DLD1 (cell line): ENCODE results near the gene NREP.

Source experiments
- in situ Hi-C: cut with HindIII; loops from 2 replicates; pipeline ENCODE4 v1.10.0; 2017; ENCODE audit warnings: low sequenced_read_pairs

The NREP gene

DNA sequence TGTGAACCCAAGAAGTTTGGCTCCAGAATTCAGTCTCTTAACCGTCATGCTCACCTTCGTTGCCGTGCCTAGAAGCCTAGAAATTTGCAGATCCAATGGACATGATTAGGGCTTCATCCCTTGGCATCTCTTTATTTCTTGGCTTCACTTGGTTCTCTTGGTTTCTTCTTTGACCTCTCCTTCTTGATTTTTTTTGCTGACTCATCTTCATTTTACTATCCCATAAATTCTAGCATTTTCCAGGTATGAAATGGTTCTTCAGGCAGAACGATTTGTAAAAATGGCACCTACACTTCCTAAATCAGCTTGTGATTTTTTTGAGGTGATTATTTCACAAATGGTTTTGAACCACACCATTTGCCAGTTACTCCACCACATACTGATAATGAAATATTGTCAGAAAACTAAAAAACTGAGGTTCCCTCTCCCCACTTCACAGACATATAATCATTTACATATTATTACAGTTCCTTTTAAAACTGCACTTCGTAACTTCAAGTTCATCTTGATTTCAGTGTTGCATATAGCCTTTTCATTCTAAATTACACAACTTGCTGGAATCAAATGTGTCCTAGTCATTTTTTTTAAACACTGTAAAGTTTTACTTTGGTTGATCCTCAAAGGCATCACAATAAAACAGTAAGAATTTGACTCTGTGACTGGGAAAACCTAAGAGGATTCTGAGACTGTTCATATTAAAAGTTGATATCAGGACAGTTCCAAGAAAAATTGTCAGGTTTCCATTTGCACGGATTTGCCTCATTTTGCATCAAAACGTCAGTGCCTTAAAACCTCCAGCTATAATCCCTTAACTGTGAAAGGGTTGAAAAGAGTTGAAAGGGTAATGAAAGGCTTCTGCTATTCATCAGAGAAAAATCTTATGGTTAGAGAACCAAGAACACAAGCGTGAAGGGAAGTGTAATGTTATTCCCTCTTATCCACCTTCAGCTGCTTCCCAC lies 8.9 kb upstream of the NREP start:
- in situ Hi-C loops: no loop called here

DNA sequence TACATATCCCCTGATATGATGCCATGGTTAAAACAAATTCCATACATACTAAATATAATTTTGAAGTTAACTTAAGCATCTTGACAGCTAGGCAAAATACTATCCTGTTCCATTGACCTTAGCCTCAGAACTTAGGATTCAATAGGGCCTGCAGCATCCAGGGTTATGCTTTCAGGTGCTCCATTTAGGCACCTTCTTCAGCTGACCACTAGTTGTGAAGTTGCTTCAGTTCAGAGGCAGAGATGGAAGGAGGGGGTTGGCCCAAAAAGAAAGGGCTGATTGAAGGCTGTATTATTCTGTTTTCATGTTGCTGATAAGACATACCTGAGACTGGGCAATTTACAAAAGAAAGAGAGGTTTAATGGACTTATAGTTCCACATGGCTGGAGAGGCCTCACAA lies 7.0 kb upstream of the NREP start:
- in situ Hi-C loops: no loop called here

DNA sequence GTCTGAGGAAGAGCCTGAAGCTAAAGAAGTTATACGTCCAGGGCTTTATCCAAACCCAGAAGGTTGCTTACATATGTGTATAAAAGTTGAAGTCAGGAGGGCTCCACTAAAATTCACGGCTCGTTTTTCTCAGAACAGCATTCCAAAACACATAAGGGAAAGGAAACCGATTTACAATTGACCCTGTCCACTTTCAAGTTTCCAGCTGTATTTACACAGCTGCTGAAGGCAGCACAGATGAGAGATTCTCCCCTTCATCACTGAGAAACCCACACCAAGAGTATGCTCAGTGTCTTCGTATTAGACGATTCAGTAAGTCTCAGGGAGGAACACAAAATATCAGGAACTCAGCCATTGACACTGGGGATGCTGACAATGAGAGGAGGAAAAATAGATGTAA lies 5.9 kb upstream of the NREP start:
- in situ Hi-C loops: no loop called here

DNA sequence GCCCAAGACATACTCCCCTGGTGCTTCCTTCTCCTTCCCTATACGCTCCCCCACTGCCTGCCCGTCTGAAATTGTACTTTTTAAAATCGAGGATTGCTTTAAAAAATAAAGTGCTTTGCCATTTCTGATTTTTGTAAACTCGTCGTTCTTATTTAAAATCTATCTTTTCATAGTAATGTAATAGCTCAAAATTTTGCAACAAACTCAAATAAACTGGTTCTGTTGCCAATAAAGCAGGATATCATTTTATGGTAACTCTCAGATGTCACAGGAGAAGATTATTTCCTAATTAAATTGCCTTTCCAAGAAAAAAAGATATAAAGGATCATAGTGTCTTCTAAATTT lies 1.3 kb upstream of the NREP start:
- in situ Hi-C loops: no loop called here

DNA sequence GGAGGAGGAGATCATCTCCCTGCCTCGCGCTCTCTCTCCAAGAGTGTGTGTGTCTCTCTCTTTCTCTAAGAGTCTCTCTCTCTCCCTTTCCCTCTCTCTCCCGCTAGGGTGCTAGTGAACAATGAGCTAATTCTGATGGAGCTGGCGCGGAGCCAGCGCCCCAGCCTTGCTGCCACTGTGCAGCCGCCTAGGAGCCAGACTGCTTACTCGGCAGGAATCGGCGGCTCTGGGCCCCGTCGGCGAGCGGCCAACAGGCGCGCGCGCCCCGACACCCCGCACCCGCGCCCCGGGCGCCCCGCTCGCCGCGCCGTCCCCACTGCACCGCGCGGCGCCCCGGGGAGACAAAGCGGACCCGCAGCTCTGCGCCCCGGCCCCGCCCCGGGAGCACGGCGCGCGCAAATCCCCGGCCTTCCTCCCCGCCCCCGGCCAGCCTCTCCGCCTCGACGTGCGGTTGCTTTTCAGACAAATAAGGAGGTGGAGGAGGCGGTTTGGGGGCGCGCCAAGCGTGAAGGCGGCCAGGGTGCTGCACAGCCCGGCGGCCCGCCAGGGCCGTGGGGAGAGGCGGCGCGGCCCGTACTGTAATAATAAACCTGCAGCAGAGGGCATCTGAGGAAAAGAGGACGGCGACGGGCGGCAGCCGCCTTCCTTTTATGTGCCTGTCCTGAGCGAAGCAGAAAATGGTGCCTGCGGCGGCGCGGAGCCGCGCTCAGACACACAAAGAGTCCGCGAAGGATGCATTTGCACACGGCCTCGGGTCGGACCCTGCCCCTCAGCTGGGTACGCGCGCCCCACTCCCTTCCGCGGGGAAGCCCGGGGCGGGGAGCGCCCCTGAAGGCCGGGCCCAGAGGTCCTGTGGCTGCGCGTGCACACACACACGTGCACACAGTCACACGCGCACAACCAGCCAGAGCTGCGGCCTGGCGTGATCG lies 625 bp upstream of the NREP start:
- in situ Hi-C loops: no loop called here

DNA sequence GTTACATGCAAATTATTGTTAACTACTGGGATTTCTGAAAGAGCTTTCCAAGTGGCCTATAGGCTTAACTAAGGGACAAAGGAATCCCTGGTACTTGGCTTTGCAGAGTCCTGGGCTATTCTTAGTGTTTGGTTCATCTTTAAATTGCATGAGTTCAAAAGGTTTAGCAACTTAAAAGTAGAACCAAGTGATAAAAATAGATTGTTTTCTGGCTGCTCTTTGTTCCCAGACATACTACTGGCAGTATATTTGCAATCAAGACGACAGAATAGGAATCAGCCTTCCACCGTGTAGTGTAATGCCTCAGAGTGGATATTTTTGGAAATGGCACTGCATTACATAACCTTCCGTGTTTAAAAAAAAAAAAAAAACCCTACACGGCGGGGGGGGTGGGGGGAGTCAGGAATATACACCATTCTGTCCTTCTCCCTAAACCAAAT lies 1.0 kb downstream of the NREP start:
- in situ Hi-C loops: no loop called here

DNA sequence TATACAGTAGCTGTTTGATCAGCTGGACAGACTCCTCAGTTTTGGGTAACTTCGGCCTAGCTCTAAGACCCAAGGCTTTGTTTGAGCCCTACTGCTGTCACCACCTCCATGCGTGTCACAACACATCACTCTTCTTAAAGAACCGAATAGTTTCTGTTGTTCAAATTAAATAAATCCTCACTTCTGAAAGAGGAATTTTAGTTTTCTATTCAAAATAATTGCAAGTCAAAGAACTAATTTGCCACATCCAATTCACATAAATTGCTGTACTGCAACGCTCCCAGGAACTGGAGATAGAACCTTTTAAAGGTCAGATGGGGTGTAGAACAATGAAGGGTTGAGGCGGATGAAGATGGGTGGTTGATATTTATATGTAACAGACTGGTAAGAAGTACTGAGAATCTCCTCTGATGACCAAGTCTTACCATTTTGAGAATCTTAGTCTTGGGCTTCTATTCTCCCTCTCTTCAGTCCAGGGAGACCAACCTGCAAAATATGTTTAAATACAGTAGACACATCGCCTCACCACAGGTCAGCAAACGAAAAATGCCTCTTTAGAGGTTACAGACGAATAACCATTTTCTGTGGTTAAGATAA lies 1.6 kb downstream of the NREP start:
- in situ Hi-C loops: no loop called here

DNA sequence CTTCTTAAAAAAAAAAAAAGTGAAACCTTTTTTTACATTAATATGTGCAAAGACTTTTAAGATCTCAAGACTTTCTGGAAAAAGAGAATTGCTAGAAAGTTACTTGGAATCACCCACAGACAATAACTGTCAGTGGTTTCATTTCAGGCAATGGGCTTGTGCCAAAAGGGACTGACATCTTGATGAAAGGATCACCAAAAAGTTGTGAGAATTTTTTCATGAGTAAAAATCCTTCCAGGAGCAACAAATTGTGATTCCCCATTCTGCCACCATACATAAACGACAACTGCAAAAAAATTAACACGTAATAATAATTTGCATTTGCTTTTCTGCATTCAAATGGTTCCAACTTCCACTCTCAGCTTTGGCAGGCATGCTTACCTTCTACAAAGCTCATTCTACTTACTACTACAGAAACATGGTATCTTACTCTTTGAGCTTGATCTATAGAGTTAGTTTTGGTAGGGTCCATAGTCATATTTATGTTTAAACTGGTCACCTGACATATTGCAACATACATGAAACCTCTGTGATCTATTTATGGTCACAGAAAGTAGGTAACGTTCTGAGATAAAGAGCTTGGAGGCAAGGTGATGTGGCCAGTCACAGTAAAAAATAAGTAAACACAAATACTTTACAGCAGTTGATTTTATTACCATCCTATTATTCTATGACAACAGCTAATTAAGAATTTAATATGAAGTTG lies 3.0 kb downstream of the NREP start:
- in situ Hi-C loops: no loop called here

DNA sequence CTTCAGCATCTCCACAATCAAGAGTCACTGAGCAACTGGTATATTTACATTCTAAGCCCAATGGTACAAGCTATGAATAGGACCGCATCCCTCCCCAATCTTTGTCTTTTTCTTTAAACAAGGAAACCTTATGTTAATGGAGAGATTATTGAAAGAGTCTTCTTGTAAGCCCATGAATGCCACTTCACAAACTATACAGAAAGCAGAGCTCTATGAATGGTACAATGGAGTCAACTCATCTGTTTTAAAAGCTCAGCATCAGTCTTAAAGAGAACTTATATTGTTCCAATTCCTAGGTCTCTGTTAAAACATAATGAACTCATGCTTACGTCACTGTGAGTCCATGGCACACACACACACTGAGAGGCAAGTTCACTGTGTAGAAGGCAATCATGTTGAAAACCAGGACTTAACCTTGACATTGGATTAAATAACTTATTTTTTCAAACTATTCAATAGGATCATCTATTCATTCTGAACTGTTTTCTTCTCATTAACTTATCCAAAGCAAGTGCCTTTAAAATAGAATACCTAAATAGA lies 4.5 kb downstream of the NREP start:
- in situ Hi-C loops: no loop called here

DNA sequence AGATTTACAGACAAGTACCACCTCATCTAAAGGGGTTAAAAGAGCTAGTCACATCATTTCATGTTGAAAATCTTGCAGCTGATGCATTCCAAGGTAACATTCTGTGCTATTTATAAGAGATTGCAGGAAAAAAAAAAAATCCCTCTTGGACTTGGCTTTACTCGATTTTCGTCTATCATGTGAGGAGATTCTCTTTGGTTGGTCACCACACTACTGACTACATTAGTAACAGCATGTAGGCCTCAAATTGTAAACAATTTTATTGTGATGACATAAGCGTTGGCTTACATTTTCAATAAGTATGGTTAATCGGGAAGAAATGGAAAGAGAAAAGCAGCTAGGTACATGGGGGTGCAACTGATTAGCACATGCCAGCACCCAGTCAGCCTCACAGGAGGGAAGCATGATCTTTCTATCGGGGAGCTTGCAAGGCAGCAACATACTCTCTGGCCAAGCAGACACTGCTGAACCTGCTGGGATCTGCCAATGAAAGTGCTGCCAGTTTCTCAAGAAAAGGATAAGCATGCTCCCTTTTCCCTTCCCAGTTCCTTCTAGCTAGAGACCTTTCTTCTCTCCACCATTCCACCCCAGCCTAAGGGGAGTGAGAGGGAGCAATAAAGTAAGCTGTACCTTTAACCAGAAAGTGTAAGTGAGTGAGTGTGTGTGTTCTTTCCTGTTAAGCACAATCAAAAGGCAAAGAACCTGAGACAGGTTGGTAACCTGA lies 7.5 kb downstream of the NREP start:
- in situ Hi-C loops: no loop called here

DNA sequence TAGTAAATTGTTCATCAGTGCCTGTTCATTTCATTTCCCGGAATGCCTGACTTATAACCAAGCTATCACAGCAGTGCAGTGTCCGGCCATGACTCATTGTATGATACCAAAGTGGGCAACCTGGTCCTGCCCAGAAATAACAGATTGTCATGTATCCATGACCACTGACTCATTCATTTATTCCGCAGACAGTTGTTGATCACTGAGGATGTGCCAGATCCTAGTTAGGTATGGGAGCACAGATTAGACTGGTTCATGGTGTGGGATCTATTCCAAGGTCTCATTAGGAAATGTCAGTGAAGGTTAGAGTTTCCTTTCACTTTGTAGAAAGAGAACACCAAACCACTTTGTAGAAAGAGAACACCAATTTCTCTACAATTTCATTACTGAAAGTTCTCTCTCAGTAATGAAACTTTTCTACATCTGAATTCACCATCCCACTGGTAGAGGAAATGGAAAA lies 8.7 kb downstream of the NREP start:
- in situ Hi-C loops: no loop called here

DNA sequence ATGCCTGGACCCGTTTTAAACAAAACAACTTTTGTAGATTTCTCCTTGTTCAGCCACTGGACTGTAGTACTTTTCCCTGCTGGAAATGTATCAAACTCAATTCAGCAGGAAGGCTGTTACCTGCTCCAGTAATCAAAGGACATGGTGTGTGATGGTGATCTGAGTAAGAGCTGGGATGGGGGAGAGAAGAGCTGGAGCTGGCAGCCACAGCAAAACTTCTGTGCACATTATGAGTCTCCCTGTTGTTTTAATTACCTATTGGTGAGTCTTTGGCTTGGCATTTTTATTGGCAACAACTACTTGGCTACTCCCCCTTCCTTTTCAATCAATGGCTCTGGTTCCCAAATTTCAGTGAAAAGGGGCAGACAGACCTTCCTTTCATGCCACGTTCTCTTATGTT lies 9.7 kb downstream of the NREP start:
- in situ Hi-C loops: no loop called here

DNA sequence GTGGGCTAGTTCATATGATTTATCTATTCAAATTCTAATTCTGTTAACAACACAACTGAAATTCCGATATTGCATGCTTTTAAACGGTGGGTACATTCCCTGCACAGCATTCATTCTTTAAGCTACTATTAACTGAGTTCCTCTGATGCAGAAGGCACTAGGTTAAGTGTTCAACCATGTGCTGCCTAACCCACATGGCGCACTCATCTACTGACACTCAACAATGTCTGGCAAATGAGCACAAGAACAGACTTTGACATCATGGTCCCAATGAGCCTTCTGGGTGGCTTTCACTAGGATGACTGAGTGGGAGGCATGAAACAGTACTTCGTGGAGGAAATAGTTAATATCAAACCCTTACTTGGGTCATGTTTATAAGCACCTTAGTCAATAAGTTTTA lies 10.2 kb downstream of the NREP start:
- in situ Hi-C loops: no loop called here

DNA sequence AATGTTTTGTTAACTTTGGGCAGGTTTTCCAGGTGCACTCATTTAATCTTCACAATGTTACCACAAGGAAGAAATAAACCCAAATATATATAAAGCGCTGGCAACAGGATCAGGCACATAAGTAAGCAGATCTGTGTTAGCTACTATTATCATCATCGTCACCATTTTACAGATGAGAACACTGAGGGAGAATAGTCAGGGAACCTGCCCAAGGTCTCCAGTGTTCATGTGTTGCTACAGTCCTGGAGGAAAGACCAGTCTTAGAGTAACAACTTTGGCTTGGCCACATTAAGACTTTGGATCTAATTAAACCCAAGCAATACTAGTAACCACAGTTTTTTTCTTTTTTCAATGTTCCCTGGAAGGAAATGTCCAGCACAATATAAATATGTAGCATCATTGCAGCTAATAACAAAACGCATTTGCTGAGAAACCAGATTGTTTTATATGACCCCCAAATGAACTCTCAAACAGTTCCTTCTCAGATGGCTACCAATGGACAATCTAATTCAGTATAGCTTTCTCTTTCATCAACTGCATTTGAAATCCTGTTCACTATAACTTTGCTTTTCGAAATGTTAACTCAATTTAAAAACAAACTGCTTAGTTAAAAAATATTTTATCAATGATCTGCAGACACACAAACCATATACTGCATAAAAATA lies 11.8 kb downstream of the NREP start:
- in situ Hi-C loops: no loop called here

DNA sequence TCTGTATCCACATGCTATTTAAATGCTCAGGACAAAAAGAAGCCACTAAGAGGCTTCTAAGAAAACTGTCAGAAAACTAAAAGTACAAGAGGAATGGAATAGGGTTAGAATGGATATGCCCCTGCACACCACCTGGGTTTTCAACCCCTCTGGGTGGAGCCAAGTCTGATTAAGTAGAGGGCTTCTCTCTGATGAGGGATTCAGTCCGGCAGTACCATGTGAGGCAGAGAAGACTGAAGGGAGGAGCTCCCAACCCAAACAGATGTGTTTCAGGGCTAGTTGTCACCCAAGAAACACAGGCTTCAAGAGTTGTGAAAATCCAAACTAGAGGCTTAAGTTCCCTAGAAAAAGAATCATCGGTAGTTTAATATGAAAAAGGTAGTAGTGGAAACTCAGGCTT lies 12.5 kb downstream of the NREP start:
- in situ Hi-C loops: no loop called here

DNA sequence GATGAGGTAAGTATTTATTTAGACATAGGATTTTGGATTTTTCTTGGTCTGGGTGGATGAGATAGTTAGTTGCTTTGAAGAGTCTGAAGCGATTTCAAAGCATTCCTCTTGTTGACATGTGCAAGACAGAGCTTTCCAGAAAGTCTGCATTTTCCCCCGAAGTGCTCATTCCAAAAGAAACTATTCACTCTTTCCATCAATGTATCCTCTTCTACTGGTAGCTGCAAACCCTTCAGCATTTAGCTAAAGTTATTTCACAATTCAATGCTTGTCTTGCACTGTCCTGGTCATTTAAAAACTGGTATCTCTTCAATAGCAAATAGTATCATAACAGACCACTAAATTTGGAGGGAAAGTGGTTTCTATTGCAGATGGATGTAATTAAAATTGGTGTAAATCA lies 13.0 kb downstream of the NREP start:
- in situ Hi-C loops: no loop called here

DNA sequence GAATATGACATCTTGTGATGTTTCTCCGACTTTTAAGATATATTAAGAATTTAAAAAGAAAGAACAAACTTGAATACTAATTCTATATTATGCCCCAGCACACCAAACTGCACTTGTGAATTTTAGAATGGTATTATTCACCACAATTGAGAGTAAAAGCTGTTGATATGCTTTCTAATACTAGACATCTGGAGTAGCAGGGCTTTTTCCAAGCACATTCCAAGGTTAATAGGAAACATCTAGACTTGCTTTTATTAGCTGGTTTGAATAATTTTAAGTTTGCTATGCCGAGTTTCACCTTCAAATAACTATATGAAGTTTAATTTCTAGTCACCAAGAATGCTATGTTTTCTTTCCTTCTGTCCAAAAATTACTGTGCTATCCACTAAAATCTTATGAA lies 13.5 kb downstream of the NREP start:
- in situ Hi-C loops: no loop called here

DNA sequence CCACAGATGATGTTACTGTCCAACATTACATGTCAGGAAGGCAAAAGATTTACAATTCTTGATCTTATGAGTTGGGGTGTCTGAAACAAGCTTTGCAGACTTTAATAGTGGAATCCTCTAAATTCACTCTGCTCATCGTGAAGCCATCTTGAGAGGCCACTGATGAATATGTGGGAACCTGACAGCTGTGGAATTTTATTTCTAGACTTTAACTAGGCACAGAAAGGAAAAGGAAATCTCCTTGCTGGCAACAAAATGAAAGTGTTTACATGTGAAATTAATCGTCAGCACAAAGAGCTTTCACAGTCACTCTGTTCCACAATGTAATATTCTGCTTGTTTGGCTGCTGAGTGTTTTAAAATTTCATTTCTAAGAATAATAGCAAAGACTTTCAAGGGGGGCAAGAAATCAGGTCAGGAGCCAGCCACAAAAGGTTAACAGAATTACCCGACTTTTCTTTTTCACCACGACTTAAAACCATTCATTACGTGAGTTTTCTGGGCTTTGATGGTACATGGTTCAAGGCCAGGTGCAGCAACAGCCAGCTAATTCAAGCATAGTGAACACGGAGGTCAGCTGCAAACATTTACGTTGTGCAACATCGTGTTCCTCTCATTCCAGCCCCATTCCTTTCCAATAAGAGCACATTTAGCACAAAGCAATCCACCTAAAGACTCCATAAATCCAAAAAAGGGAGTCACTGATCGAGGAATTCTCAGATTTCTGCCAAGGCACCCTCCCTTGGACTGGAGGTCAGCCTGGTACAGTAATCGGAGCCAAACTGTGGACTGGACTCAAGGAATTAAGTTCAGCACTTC lies 14.6 kb downstream of the NREP start:
- in situ Hi-C loops: no loop called here
